ENCODE data around the gene OR1S1. TPM values are rescaled to one million over a fixed set of nuclear protein-coding genes. Genes with fewer than 3 reads are reported as not detected.

OR1S1 gene
- total RNA-seq, 1 experiment from 2014 or later = not detected

DNA sequence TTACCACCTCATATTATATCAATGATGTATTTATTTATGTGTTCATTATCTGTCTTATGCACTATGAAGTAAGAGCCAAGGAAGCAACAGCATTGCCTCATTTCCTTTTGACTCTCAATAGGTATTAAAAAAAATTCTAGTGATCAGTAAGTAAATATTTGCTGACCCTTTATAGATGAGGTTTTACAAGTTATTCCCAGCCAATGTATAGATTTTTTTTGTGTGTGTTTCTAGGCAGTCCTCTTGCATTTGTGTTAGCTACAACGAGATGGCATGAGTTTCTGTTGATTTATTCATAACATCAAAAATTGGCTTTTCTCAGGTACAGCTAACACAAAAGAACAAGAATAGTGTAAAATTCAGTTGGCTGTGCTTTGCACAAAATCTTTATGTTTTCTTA lies 13.2 kb upstream of the OR1S1 start:
- ChIA-PET CTCF (no interaction called here), POLR2A (ENCODE audit: unreplicated experiment) (no interaction called here)
- intact Hi-C loops (cut with micrococcal nuclease) = no loop called here
- TF ChIP-seq, protein P1, sequence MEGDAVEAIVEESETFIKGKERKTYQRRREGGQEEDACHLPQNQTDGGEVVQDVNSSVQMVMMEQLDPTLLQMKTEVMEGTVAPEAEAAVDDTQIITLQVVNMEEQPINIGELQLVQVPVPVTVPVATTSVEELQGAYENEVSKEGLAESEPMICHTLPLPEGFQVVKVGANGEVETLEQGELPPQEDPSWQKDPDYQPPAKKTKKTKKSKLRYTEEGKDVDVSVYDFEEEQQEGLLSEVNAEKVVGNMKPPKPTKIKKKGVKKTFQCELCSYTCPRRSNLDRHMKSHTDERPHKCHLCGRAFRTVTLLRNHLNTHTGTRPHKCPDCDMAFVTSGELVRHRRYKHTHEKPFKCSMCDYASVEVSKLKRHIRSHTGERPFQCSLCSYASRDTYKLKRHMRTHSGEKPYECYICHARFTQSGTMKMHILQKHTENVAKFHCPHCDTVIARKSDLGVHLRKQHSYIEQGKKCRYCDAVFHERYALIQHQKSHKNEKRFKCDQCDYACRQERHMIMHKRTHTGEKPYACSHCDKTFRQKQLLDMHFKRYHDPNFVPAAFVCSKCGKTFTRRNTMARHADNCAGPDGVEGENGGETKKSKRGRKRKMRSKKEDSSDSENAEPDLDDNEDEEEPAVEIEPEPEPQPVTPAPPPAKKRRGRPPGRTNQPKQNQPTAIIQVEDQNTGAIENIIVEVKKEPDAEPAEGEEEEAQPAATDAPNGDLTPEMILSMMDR (conservative IDR thresholded peaks at IDR 0.05; ENCODE audit: low read depth, low read length) = no peak
- no peak for TF ChIP-seq EZH2phosphoT487 (IDR thresholded peaks at IDR 0.05; ENCODE audit: borderline replicate concordance, low read length)
- H2AFZ ChIP-seq (ENCODE audit: low read length) = no peak overlapping the region
- H3K79me2 ChIP-seq (ENCODE audit: low read length) = no peaks in the 10 kb centered on the region
- H3K4me1 ChIP-seq (ENCODE audit: insufficient read depth, low read length) = no peaks in the 10 kb centered on the region
- no peak overlapping the region for H3K27ac ChIP-seq (ENCODE audit: low read length)
- H4K20me1 ChIP-seq (ENCODE audit: low read length) = no peaks in the 10 kb centered on the region
- no peak overlapping the region for H3K4me3 ChIP-seq (ENCODE audit: low read length)
- no peak overlapping the region for H3K4me2 ChIP-seq (ENCODE audit: low read length)
- no peaks in the 10 kb centered on the region for H3K9me3 ChIP-seq (ENCODE audit: low read length)
- BruUV-seq (replicated peaks) = no TSS peak
- no peak for ATAC-seq
- peaks cover under 1% of the 10 kb centered on the region; the same call in 1 of the 2 replicates for H3K27me3 ChIP-seq (ENCODE audit: low read length)
- no peak overlapping the region for H3K9ac ChIP-seq (ENCODE audit: low read length)
- no peaks in the 10 kb centered on the region for H3K36me3 ChIP-seq (ENCODE audit: low read depth, low read length)
- no peaks in the 10 kb centered on the region for H3K9me2 ChIP-seq (replicated peaks; ENCODE audit: low read length)
- DNase-seq = peak; percentile 11
- H3F3A ChIP-seq (ENCODE audit: low read length, unreplicated experiment) = no peaks in the 10 kb centered on the region

DNA sequence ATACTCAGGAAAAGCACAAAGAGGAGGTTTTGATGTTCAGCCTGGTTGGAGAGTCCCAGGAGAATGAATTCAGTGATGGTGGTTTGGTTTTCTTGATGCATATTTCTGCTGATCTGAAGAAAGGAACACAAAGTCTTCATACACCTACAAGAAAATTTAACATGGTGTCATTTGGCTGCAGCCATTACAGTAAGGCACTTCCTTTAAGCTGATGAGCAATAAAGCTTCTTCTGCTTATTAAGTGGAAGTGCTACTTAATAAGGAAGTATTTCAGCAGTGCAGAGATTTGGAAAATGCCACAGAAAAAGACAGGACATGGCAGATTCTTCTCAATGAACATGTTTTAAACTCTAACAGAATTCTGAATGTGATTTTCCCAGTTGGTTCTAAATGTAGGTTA lies 8.5 kb upstream of the OR1S1 start, which contains the start of gene OR1S2:
TSS of gene OR1S2 (minus strand) at position 101 of the 400 bp plus-strand sequence. CDS start at position 101, 0 bp downstream.
- CTCF ChIA-PET = no interaction called here
- H3K4me2 ChIP-seq (ENCODE audit: low read length) = no peak within 1 kb of the TSS
- no peak within 1 kb of the TSS for H3K27ac ChIP-seq (ENCODE audit: low read length)
- BruUV-seq (replicated peaks) = no TSS peak
- no peaks in the 10 kb centered on the region for H3F3A ChIP-seq (ENCODE audit: low read length, unreplicated experiment)
- peaks cover 14% of the 10 kb centered on the region; the same call in 1 of the 2 replicates for H3K27me3 ChIP-seq (ENCODE audit: low read length)
- POLR2A ChIA-PET (ENCODE audit: unreplicated experiment) = no interaction called here
- intact Hi-C loops (cut with micrococcal nuclease) = no loop called here
- no peak within 1 kb of the TSS for H2AFZ ChIP-seq (ENCODE audit: low read length)
- no peaks in the 10 kb centered on the region for H3K79me2 ChIP-seq (ENCODE audit: low read length)
- H3K4me3 ChIP-seq (ENCODE audit: low read length) = no peak within 1 kb of the TSS
- ATAC-seq (no peak), DNase-seq (no peak)
- H3K4me1 ChIP-seq (ENCODE audit: insufficient read depth, low read length) = no peaks in the 10 kb centered on the region
- H4K20me1 ChIP-seq (ENCODE audit: low read length) = no peaks in the 10 kb centered on the region
- H3K9me2 ChIP-seq (replicated peaks; ENCODE audit: low read length) = no peaks in the 10 kb centered on the region
- H3K9me3 ChIP-seq (ENCODE audit: low read length) = no peaks in the 10 kb centered on the region
- TF ChIP-seq EZH2phosphoT487 (IDR thresholded peaks at IDR 0.05; ENCODE audit: borderline replicate concordance, low read length) (no peak), EZH2 (IDR thresholded peaks at IDR 0.05; ENCODE audit: low read length, unreplicated experiment) (no peak)
- TF ChIP-seq, protein P1 (conservative IDR thresholded peaks at IDR 0.05; ENCODE audit: low read depth, low read length) = no peak
- no peak within 1 kb of the TSS for H3K9ac ChIP-seq (ENCODE audit: low read length)
- H3K36me3 ChIP-seq (ENCODE audit: low read depth, low read length) = no peaks in the 10 kb centered on the region

GRCh38 chr11:58216476-58216875 lies 4.0 kb downstream of the OR1S1 start:
- H3K27ac ChIP-seq (ENCODE audit: low read length) = no peak overlapping the region
- CTCF ChIA-PET = no interaction called here
- H3K9me3 ChIP-seq (ENCODE audit: low read length) = no peaks in the 10 kb centered on the region
- no peak overlapping the region for H3K9ac ChIP-seq (ENCODE audit: low read length)
- no peaks in the 10 kb centered on the region for H3K79me2 ChIP-seq (ENCODE audit: low read length)
- H3K36me3 ChIP-seq (ENCODE audit: low read depth, low read length) = no peaks in the 10 kb centered on the region
- H4K20me1 ChIP-seq (ENCODE audit: low read length) = no peaks in the 10 kb centered on the region
- no peak overlapping the region for H2AFZ ChIP-seq (ENCODE audit: low read length)
- H3K4me3 ChIP-seq (ENCODE audit: low read length) = no peak overlapping the region
- no TSS peak for BruUV-seq (replicated peaks)
- intact Hi-C loops (cut with micrococcal nuclease) = no loop called here
- DNase-seq = no peak
- ATAC-seq = no peak
- no peak overlapping the region for H3K4me2 ChIP-seq (ENCODE audit: low read length)
- POLR2A ChIA-PET (ENCODE audit: unreplicated experiment) = no interaction called here
- TF ChIP-seq EZH2 (IDR thresholded peaks at IDR 0.05; ENCODE audit: low read length, unreplicated experiment) (no peak), EZH2phosphoT487 (IDR thresholded peaks at IDR 0.05; ENCODE audit: borderline replicate concordance, low read length) (no peak)
- TF ChIP-seq, protein P1 (conservative IDR thresholded peaks at IDR 0.05; ENCODE audit: low read depth, low read length) = no peak
- H3K27me3 ChIP-seq (ENCODE audit: low read length) = peaks cover 14% of the 10 kb centered on the region; the same call in 1 of the 2 replicates
- H3F3A ChIP-seq (ENCODE audit: low read length, unreplicated experiment) = no peaks in the 10 kb centered on the region
- H3K4me1 ChIP-seq (ENCODE audit: insufficient read depth, low read length) = no peaks in the 10 kb centered on the region
- H3K9me2 ChIP-seq (replicated peaks; ENCODE audit: low read length) = no peaks in the 10 kb centered on the region
